ENCODE data around the gene ST6GALNAC4. TPM values are rescaled to one million over a fixed set of nuclear protein-coding genes. Genes with fewer than 3 reads are reported as not detected.
"Not testable (repeated sequence)": the region's sequence is repeated elsewhere in the genome, so short reads cannot be mapped to it uniquely, and the experiment has no call there.

ST6GALNAC4 gene
- polyA plus RNA-seq, 1 donor (not counting 4 experiments of a cell fraction or from before 2014, with no cell fraction given): 5.8 TPM

DNA sequence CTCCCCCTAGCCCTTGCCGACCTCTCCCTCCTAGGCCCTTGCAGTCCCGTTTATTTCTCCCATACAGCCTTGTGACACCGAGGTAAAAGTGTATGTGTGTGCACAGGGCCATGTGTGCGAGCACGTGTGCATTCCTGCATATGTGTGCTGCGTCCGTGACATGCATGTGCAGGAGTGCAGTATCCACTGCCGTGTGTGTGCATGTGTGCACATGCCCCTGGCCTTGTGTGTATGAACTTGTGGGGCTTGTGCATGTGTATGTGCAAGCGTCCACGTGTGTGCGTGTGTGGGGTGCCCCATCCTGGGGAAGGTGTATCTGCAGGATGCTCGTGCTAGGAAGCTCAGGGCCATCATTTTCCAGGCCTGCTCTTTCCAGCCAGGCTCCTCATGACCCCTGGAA, 46.0 kb downstream of the ST6GALNAC4 start:
- dilution Hi-C loops (cut with MboI; ENCODE audit: extremely low pct_ligation_motif_present, low sequenced_read_pairs): no loop called here
- Histone ChIP-seq H3K79me2 (ENCODE audit: control insufficient read depth, insufficient read depth, low read length) (no peaks in the 10 kb centered on the region), H3K9me3 (ENCODE audit: control insufficient read depth, low read depth, low read length) (no peaks in the 10 kb centered on the region), H4K20me1 (ENCODE audit: control insufficient read depth, extremely low read depth, insufficient read depth, low read length) (peaks cover 2% of the 10 kb centered on the region), H3K9me1 (ENCODE audit: control insufficient read depth, extremely low read depth, insufficient read depth, low read length) (no peaks in the 10 kb centered on the region), H3K27ac (ENCODE audit: control insufficient read depth, insufficient read depth, low read length) (no peak overlapping the region), H3K4me3 (ENCODE audit: control insufficient read depth in 2 of 3, extremely low read depth in 1 of 3, insufficient read depth in 2 of 3, low read depth in 1 of 3, low read length in 3 of 3) (no peak overlapping the region), H3K36me3 (ENCODE audit: control insufficient read depth in 2 of 2, extremely low read depth in 1 of 2, insufficient read depth in 2 of 2, low read length in 2 of 2) (peaks cover 4 to 8% of the 10 kb centered on the region in 2 experiments), H3K9ac (ENCODE audit: control insufficient read depth, extremely low read depth, insufficient read depth, low read length) (no peak overlapping the region), H2AFZ (ENCODE audit: control insufficient read depth, low read length) (no peak overlapping the region), H3K4me1 (ENCODE audit: control insufficient read depth, extremely low read depth, insufficient read depth, low read length) (peaks cover 13% of the 10 kb centered on the region), H3K27me3 (ENCODE audit: control insufficient read depth, extremely low read depth, insufficient read depth, low read length) (no peaks in the 10 kb centered on the region), H3K4me2 (ENCODE audit: control insufficient read depth, extremely low read depth, insufficient read depth, low read depth, low read length) (no peak overlapping the region)
- TF ChIP-seq, protein P1, sequence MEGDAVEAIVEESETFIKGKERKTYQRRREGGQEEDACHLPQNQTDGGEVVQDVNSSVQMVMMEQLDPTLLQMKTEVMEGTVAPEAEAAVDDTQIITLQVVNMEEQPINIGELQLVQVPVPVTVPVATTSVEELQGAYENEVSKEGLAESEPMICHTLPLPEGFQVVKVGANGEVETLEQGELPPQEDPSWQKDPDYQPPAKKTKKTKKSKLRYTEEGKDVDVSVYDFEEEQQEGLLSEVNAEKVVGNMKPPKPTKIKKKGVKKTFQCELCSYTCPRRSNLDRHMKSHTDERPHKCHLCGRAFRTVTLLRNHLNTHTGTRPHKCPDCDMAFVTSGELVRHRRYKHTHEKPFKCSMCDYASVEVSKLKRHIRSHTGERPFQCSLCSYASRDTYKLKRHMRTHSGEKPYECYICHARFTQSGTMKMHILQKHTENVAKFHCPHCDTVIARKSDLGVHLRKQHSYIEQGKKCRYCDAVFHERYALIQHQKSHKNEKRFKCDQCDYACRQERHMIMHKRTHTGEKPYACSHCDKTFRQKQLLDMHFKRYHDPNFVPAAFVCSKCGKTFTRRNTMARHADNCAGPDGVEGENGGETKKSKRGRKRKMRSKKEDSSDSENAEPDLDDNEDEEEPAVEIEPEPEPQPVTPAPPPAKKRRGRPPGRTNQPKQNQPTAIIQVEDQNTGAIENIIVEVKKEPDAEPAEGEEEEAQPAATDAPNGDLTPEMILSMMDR (optimal IDR thresholded peaks at IDR 0.05 in 1 of 3, IDR thresholded peaks at IDR 0.05 in 1 of 3, conservative IDR thresholded peaks at IDR 0.05 in 1 of 3; ENCODE audit: extremely low read depth in 1 of 3, insufficient read depth in 2 of 3, low read length in 3 of 3): no peak
- no peak for TF ChIP-seq EZH2 (IDR thresholded peaks at IDR 0.05; ENCODE audit: low read length)
- DNase-seq (ENCODE audit: low read depth, low spot score): no peak
- no peak for FAIRE-seq

DNA sequence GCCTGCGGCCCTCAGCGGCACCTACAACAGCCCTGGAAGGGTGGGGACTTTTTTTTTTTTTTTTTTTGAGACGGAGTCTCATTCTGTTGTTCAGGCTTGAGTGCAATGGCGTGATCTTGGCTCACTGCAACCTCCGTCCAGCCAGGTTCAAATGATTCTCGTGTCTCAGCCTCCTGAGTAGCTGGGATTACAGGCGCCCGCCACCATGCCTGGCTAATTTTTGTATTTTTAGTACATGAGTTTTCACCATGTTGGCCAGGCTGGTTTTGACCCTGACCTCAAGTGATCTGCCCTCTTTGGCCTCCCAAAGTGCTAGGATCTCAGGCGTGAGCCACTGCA, 46.7 kb downstream of the ST6GALNAC4 start:
- H3K9me1 ChIP-seq (ENCODE audit: control insufficient read depth, extremely low read depth, insufficient read depth, low read length); H3K27ac ChIP-seq (ENCODE audit: control insufficient read depth, insufficient read depth, low read length); H3K4me3 ChIP-seq (ENCODE audit: control insufficient read depth in 2 of 3, extremely low read depth in 1 of 3, insufficient read depth in 2 of 3, low read depth in 1 of 3, low read length in 3 of 3); H2AFZ ChIP-seq (ENCODE audit: control insufficient read depth, low read length); H3K9me3 ChIP-seq (ENCODE audit: control insufficient read depth, low read depth, low read length); FAIRE-seq; H3K4me2 ChIP-seq (ENCODE audit: control insufficient read depth, extremely low read depth, insufficient read depth, low read depth, low read length); H3K36me3 ChIP-seq (ENCODE audit: control insufficient read depth in 2 of 2, extremely low read depth in 1 of 2, insufficient read depth in 2 of 2, low read length in 2 of 2); H3K27me3 ChIP-seq (ENCODE audit: control insufficient read depth, extremely low read depth, insufficient read depth, low read length); H3K9ac ChIP-seq (ENCODE audit: control insufficient read depth, extremely low read depth, insufficient read depth, low read length); DNase-seq (ENCODE audit: low read depth, low spot score); dilution Hi-C loops (cut with MboI; ENCODE audit: extremely low pct_ligation_motif_present, low sequenced_read_pairs); H4K20me1 ChIP-seq (ENCODE audit: control insufficient read depth, extremely low read depth, insufficient read depth, low read length); H3K79me2 ChIP-seq (ENCODE audit: control insufficient read depth, insufficient read depth, low read length): not testable (repeated sequence)
- TF ChIP-seq, protein P1 (optimal IDR thresholded peaks at IDR 0.05 in 1 of 3, IDR thresholded peaks at IDR 0.05 in 1 of 3, conservative IDR thresholded peaks at IDR 0.05 in 1 of 3; ENCODE audit: extremely low read depth in 1 of 3, insufficient read depth in 2 of 3, low read length in 3 of 3): peak in 1 of 3 experiments; percentile 1
- peaks cover 12% of the 10 kb centered on the region for H3K4me1 ChIP-seq (ENCODE audit: control insufficient read depth, extremely low read depth, insufficient read depth, low read length)
